GM21825 (cell line): ENCODE measurements around the gene HIGD2A.

Source experiments
- ATAC-seq: cut with Tn5 transposase; IDR thresholded peaks from one replicate; pipeline ENCODE4 v1.9.1; 2021; ENCODE audit warnings: mild to moderate bottlenecking, moderate library complexity; ENCODE audit not compliant: unreplicated experiment

HIGD2A gene

GRCh38 chr5:176415240-176415951, 26.8 kb downstream of the HIGD2A start:
- ATAC-seq: no peak

- ATAC-seq: peak; percentile 93
Observed at GRCh38 chr5:176415952-176416924, 27.7 kb downstream of the HIGD2A start, which contains the start of gene CLTB. TSS of gene CLTB (minus strand) at chr5:176416539. CDS start at chr5:176416363, 176 bp downstream.

- ATAC-seq: no peak
Observed at GRCh38 chr5:176416965-176417364, 28.4 kb downstream of the HIGD2A start.

GRCh38 chr5:176418251-176418650, 29.7 kb downstream of the HIGD2A start:
- no peak for ATAC-seq

GRCh38 chr5:176420086-176420485, 31.5 kb downstream of the HIGD2A start:
- ATAC-seq: no peak

GRCh38 chr5:176420972-176421544, 32.5 kb downstream of the HIGD2A start:
- no peak for ATAC-seq

- ATAC-seq: no peak
Observed at GRCh38 chr5:176424181-176424580, 35.6 kb downstream of the HIGD2A start.

- ATAC-seq: no peak
Observed at GRCh38 chr5:176425138-176425537, 36.6 kb downstream of the HIGD2A start.

- ATAC-seq: no peak
Observed at GRCh38 chr5:176425791-176426190, 37.2 kb downstream of the HIGD2A start.

GRCh38 chr5:176426876-176427275, 38.3 kb downstream of the HIGD2A start:
- ATAC-seq: no peak

- no peak for ATAC-seq
Observed at GRCh38 chr5:176427971-176428370, 39.4 kb downstream of the HIGD2A start.

- ATAC-seq: no peak
Observed at GRCh38 chr5:176429972-176430371, 41.4 kb downstream of the HIGD2A start.

GRCh38 chr5:176432707-176433106, 44.2 kb downstream of the HIGD2A start:
- ATAC-seq: no peak

GRCh38 chr5:176436656-176437055, 48.1 kb downstream of the HIGD2A start:
- no peak for ATAC-seq

- no peak for ATAC-seq
Observed at GRCh38 chr5:176438959-176439757, 50.6 kb downstream of the HIGD2A start.
